OCI-LY3 (cell line): ENCODE measurements around the gene C11orf97.

Experiments
- H2AFZ ChIP-seq: fragments of 200-600, 300-600 bp; shearing (Covaris generic); 2 replicates; pipeline ENCODE4 v1.6.0; 2014; ENCODE audit warnings: antibody characterized with exemption, low read depth, low read length
- H3K27ac ChIP-seq: fragments of 200-600, 300-600 bp; sonication (generic); 2 replicates; pipeline ENCODE4 v1.5.1; 2014; ENCODE audit warnings: mild to moderate bottlenecking, low read length, moderate library complexity, mixed read lengths
- H3K27me3 ChIP-seq: fragments of 200-600, 300-600 bp; sonication (generic); 2 replicates; pipeline ENCODE4 v1.6.1; 2014; ENCODE audit warnings: low read depth, low read length, mixed read lengths
- H3K36me3 ChIP-seq: fragments of 200-600, 300-600 bp; sonication (generic); replicated peaks from 2 replicates; pipeline ENCODE3; 2014; ENCODE audit warnings: low read depth, low read length, mixed read lengths
- H3K4me1 ChIP-seq: fragments of 300-600, 200-600 bp; sonication (generic); 2 replicates; pipeline ENCODE4 v1.6.1; 2014; ENCODE audit warnings: low read length, mixed read lengths
- H3K4me2 ChIP-seq: fragments of 200-600, 300-600 bp; sonication (generic); 2 replicates; pipeline ENCODE4 v1.6.1; 2014; ENCODE audit warnings: low read length, mixed read lengths
- H3K4me3 ChIP-seq: fragments of 300-600, 200-600 bp; sonication (generic); 2 replicates; pipeline ENCODE4 v1.5.1; 2014; ENCODE audit warnings: antibody characterized with exemption, mild to moderate bottlenecking, low read length, moderate library complexity
- H3K79me2 ChIP-seq: fragments of 300-600, 200-600 bp; shearing (Covaris generic); 2 replicates; pipeline ENCODE4 v1.6.1; 2014; ENCODE audit warnings: mild to moderate bottlenecking, low read length, mixed read lengths
- H3K9ac ChIP-seq: fragments of 300-600, 200-600 bp; shearing (Covaris generic); 2 replicates; pipeline ENCODE4 v1.6.0; 2014; ENCODE audit warnings: mild to moderate bottlenecking, low read length, moderate library complexity
- H3K9me3 ChIP-seq: fragments of 200-600, 300-600 bp; shearing (Covaris generic); 2 replicates; pipeline ENCODE4 v1.6.1; 2014; ENCODE audit warnings: low read length, mixed read lengths; ENCODE audit not compliant: insufficient read depth
- H4K20me1 ChIP-seq: fragments of 200-600, 300-600 bp; sonication (generic); 2 replicates; pipeline ENCODE4 v1.6.1; 2016; ENCODE audit warnings: low read length, mixed read lengths; ENCODE audit not compliant: insufficient read depth
- EZH2phosphoT487 ChIP-seq: fragments of 200-600 bp; shearing (Covaris generic); IDR thresholded peaks from 2 replicates; pipeline ENCODE4 v1.6.1; 2018; ENCODE audit warnings: antibody characterized with exemption, mixed run types, low read depth
- TF ChIP-seq, protein P1 (sequence below): fragments of 200-600, 300-600 bp; sonication (generic); IDR thresholded peaks from 2 replicates; pipeline ENCODE4 v1.5.1; 2014; ENCODE audit warnings: antibody characterized with exemption, low read length, low read depth

Gene C11orf97, protein sequence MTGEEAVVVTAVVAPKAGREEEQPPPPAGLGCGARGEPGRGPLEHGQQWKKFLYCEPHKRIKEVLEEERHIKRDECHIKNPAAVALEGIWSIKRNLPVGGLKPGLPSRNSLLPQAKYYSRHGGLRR

DNA sequence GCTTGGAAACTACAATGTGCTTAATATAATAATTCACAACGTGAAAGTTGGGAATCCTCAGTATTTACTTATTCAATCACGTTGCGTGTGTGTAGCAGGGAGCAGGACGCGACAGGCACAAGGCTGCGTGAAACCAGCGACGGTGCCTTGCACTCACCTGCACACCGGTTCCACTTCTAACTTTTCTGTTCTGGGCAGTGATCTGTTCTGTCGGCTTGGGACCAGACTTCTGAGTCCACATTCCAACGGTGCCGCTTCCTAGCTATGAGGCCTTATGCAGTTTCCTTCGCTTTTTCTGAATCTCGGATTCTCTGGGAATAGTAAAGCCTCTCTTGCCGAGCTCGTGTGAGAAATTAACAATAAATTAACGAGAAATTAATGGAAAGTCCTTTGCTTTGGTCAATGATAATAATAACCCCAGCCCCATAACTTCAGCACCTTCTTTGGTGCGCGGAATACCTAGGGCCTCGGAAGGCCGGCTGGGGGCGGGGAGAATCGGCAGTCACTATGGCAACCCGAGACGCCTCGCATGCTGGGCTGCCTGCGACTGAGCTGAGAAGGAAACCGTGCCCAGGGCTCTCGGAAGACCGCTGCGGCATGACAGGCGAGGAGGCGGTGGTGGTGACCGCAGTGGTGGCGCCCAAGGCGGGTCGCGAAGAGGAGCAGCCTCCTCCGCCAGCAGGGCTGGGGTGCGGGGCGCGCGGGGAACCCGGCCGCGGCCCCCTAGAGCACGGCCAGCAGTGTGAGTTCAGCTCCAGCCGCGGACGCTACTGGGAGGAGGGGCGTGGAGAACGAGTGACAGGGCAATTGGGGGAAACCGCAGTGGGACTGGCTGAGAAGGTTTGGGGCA lies at the start of gene C11orf97:
C11orf97 (plus strand) TSS at position 530 of the 850 bp plus-strand sequence; CDS start at position 598, 68 bp downstream.
- Histone ChIP-seq H3K4me3 (peak within 1 kb of the TSS; percentile 61), H3K4me1 (no peaks in the 10 kb centered on the region), H3K27ac (no peak within 1 kb of the TSS), H3K9ac (no peak within 1 kb of the TSS), H3K36me3 (no peaks in the 10 kb centered on the region), H3K79me2 (no peaks in the 10 kb centered on the region), H3K27me3 (peaks cover 8% of the 10 kb centered on the region; the same call in 1 of the 2 replicates), H3K9me3 (no peaks in the 10 kb centered on the region), H4K20me1 (no peaks in the 10 kb centered on the region), H2AFZ (0 out of 2 replicates have a peak within 1 kb of the TSS, but pooled peaks have one; percentile 4), H3K4me2 (peak within 1 kb of the TSS; percentile 41)
- TF ChIP-seq, protein P1, sequence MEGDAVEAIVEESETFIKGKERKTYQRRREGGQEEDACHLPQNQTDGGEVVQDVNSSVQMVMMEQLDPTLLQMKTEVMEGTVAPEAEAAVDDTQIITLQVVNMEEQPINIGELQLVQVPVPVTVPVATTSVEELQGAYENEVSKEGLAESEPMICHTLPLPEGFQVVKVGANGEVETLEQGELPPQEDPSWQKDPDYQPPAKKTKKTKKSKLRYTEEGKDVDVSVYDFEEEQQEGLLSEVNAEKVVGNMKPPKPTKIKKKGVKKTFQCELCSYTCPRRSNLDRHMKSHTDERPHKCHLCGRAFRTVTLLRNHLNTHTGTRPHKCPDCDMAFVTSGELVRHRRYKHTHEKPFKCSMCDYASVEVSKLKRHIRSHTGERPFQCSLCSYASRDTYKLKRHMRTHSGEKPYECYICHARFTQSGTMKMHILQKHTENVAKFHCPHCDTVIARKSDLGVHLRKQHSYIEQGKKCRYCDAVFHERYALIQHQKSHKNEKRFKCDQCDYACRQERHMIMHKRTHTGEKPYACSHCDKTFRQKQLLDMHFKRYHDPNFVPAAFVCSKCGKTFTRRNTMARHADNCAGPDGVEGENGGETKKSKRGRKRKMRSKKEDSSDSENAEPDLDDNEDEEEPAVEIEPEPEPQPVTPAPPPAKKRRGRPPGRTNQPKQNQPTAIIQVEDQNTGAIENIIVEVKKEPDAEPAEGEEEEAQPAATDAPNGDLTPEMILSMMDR: no peak
- no peak for TF ChIP-seq EZH2phosphoT487

- peak overlapping the region; percentile 49 for H3K4me3 ChIP-seq
- peak overlapping the region; percentile 22; the same call in 1 of the 2 replicates for H3K9ac ChIP-seq
- H2AFZ ChIP-seq: no peak overlapping the region
- peaks cover 73% of the 10 kb centered on the region for H3K4me1 ChIP-seq
- no peaks in the 10 kb centered on the region for H3K9me3 ChIP-seq
- no peaks in the 10 kb centered on the region for H4K20me1 ChIP-seq
- TF ChIP-seq EZH2phosphoT487: no peak
- TF ChIP-seq, protein P1: 0 out of 2 replicates have a peak, but pooled peaks have one; percentile 3
- H3K27ac ChIP-seq: peak overlapping the region; percentile 80
- no peaks in the 10 kb centered on the region for H3K27me3 ChIP-seq
- H3K4me2 ChIP-seq: peak overlapping the region; percentile 69
- H3K36me3 ChIP-seq: peaks cover 82% of the 10 kb centered on the region
- peaks cover 6% of the 10 kb centered on the region; the same call in 1 of the 2 replicates for H3K79me2 ChIP-seq
Observed at GRCh38 chr11:94469416-94469815, 42.8 kb upstream of the C11orf97 start.

GRCh38 chr11:94472916-94473799 lies 39.1 kb upstream of the C11orf97 start:
- Histone ChIP-seq H3K27ac (peak overlapping the region; percentile 89), H4K20me1 (no peaks in the 10 kb centered on the region), H3K4me3 (peak overlapping the region; percentile 38), H3K27me3 (no peaks in the 10 kb centered on the region), H3K79me2 (peaks cover 6% of the 10 kb centered on the region; the same call in 1 of the 2 replicates), H3K9me3 (no peaks in the 10 kb centered on the region), H3K4me1 (peaks cover 63% of the 10 kb centered on the region), H3K4me2 (peak overlapping the region; percentile 76), H3K9ac (peak overlapping the region; percentile 13), H2AFZ (no peak overlapping the region), H3K36me3 (peaks cover 67% of the 10 kb centered on the region)
- TF ChIP-seq EZH2phosphoT487: no peak
- TF ChIP-seq, protein P1: no peak
